GM23248 (cell line): ENCODE results near the gene CKS1B. TPM values are rescaled to one million over a fixed set of nuclear protein-coding genes. Genes with fewer than 3 reads are reported as not detected.
A peak's percentile ranks its signal among the peaks of the same experiment; 100 is the strongest.

Experiments
- DNase-seq: peaks from one replicate; pipeline ENCODE4 v3.0.0-alpha.2; 2015
- H2AFZ ChIP-seq: fragments of 200-600 bp; sonication (generic); 2 replicates; pipeline ENCODE4 v1.6.1; 2016; ENCODE audit warnings: antibody characterized with exemption
- H3F3A ChIP-seq: fragments of 200-600 bp; sonication (generic); 2 replicates; pipeline ENCODE4 v1.6.1; 2016; ENCODE audit warnings: mild to moderate bottlenecking, antibody characterized with exemption, mixed run types; ENCODE audit not compliant: insufficient read depth
- H3K27ac ChIP-seq: fragments of 200-600 bp; sonication (generic); 2 replicates; pipeline ENCODE4 v1.5.1; 2016; ENCODE audit warnings: mild to moderate bottlenecking
- H3K27me3 ChIP-seq: fragments of 200-600 bp; sonication (generic); replicated peaks from 2 replicates; pipeline ENCODE4 v1.6.1; 2016; ENCODE audit warnings: mild to moderate bottlenecking; ENCODE audit not compliant: insufficient read depth
- H3K36me3 ChIP-seq: fragments of 200-600 bp; sonication (generic); 2 replicates; pipeline ENCODE4 v1.6.1; 2016; ENCODE audit warnings: low read depth, mild to moderate bottlenecking
- H3K4me1 ChIP-seq: fragments of 200-600 bp; sonication (generic); 2 replicates; pipeline ENCODE4 v1.6.1; 2016; ENCODE audit warnings: mild to moderate bottlenecking; ENCODE audit not compliant: insufficient read depth
- H3K4me2 ChIP-seq: fragments of 200-600 bp; sonication (generic); one replicate; pipeline ENCODE4 v1.6.1; 2016; ENCODE audit warnings: mild to moderate bottlenecking; ENCODE audit not compliant: unreplicated experiment
- H3K4me3 ChIP-seq: fragments of 200-600 bp; sonication (generic); 2 replicates; pipeline ENCODE4 v1.5.1; 2016; ENCODE audit warnings: mild to moderate bottlenecking
- H3K79me2 ChIP-seq: fragments of 200-600 bp; sonication (generic); 2 replicates; pipeline ENCODE4 v1.6.1; 2016; ENCODE audit warnings: mild to moderate bottlenecking; ENCODE audit not compliant: insufficient read depth
- H3K9ac ChIP-seq: fragments of 200-600 bp; sonication (generic); 2 replicates; pipeline ENCODE4 v1.6.1; 2016; ENCODE audit warnings: mild to moderate bottlenecking
- H3K9me2 ChIP-seq: fragments of 200-600 bp; sonication (generic); 2 replicates; pipeline ENCODE4 v1.6.1; 2016; ENCODE audit warnings: mixed run types, mild to moderate bottlenecking, moderate library complexity; ENCODE audit not compliant: insufficient read depth
- H3K9me3 ChIP-seq: fragments of 200-600 bp; sonication (generic); one replicate; pipeline ENCODE4 v1.6.1; 2017; ENCODE audit warnings: low read depth
- H4K20me1 ChIP-seq: fragments of 200-600 bp; sonication (generic); 2 replicates; pipeline ENCODE4 v1.6.0; 2016; ENCODE audit not compliant: insufficient read depth
- EZH2 ChIP-seq: fragments of 200-600 bp; sonication (generic); IDR thresholded peaks from 2 replicates; pipeline ENCODE4 v1.6.1; 2018; ENCODE audit warnings: antibody characterized with exemption, mild to moderate bottlenecking; ENCODE audit not compliant: insufficient read depth, poor library complexity, severe bottlenecking
- EZH2phosphoT487 ChIP-seq: fragments of 200-600 bp; sonication (generic); IDR thresholded peaks from 2 replicates; pipeline ENCODE4 v1.6.1; 2018; ENCODE audit warnings: antibody characterized with exemption, moderate library complexity, mild to moderate bottlenecking, low read depth; ENCODE audit not compliant: insufficient read depth
- WGBS, 2 experiments: methylation state at CpG; one replicate each; pipeline ENCODE4 v1.1.6; 2015 to 2017; ENCODE audit warnings: low lambda C conversion rate in 2 of 2, low coverage in 1 of 2; ENCODE audit errors: missing lambda C conversion rate in 2 of 2; 5-methylcytosine and 5-hydroxymethylcytosine counted together
- in situ Hi-C: fragments of 300-500 bp; cut with MboI; formaldehyde crosslinking; loops from 2 replicates; pipeline ENCODE4 v1.15.0; 2020
- polyA plus RNA-seq: library from polyadenylated mRNA; unstranded; fragments of >200 nt; fragmentation: Nextera tagmentation; extraction: Ambion mirVana; gene quantifications from 2 replicates; pipeline ENCODE4 v1.2.1, GENCODE V29; 2016
- total RNA-seq: library from RNA; depleted of rRNA; stranded (reverse); fragments of >200 nt; shearing (Covaris generic); gene quantifications from 2 replicates; pipeline ENCODE4 v1.2.3, GENCODE V29; 2014

Gene CKS1B
- total and polyA plus RNA-seq, 2 experiments from 2014 or later = 45.6 to 119 TPM

- Histone ChIP-seq H3K27ac (no peak overlapping the region), H4K20me1 (no peaks in the 10 kb centered on the region), H3K4me1 (peaks cover 10% of the 10 kb centered on the region), H3K4me2 (no peak overlapping the region), H3K27me3 (no peaks in the 10 kb centered on the region), H3F3A (peaks cover 5% of the 10 kb centered on the region; the same call in 1 of the 2 replicates), H3K36me3 (no peaks in the 10 kb centered on the region), H3K79me2 (no peaks in the 10 kb centered on the region), H3K4me3 (no peak overlapping the region), H3K9me2 (no peaks in the 10 kb centered on the region), H3K9ac (no peak overlapping the region), H2AFZ (no peak overlapping the region), H3K9me3 (no peaks in the 10 kb centered on the region)
- 92 to 96% methylated on average over 15 of the region's 15 CpGs for WGBS, 2 experiments
- in situ Hi-C loops = no loop called here
- TF ChIP-seq EZH2phosphoT487 = no peak
- no peak for TF ChIP-seq EZH2
- no peak for DNase-seq
Observed at GRCh38 chr1:154996966-154997701, 22.7 kb downstream of the CKS1B start.

- Histone ChIP-seq H3K4me3 (no peak overlapping the region), H2AFZ (no peak overlapping the region), H4K20me1 (no peaks in the 10 kb centered on the region), H3K4me1 (peaks cover 10% of the 10 kb centered on the region), H3K79me2 (peaks cover 6% of the 10 kb centered on the region), H3K27ac (no peak overlapping the region), H3K4me2 (no peak overlapping the region), H3K36me3 (no peaks in the 10 kb centered on the region), H3K27me3 (no peaks in the 10 kb centered on the region), H3K9me2 (no peaks in the 10 kb centered on the region), H3K9me3 (no peaks in the 10 kb centered on the region), H3K9ac (no peak overlapping the region), H3F3A (peaks cover 5% of the 10 kb centered on the region; the same call in 1 of the 2 replicates)
- TF ChIP-seq EZH2 (no peak), EZH2phosphoT487 (no peak)
- 75 to 79% methylated on average over 15 to 16 of the region's 16 CpGs for WGBS, 2 experiments
- in situ Hi-C loops = no loop called here
- no peak for DNase-seq
Observed at GRCh38 chr1:154998201-154998780, 23.8 kb downstream of the CKS1B start.

- H4K20me1 ChIP-seq = no peaks in the 10 kb centered on the region
- peaks cover 5% of the 10 kb centered on the region; the same call in 1 of the 2 replicates for H3F3A ChIP-seq
- WGBS, 2 experiments = 12 to 15% methylated on average over 34 to 38 of the region's 40 CpGs
- H3K79me2 ChIP-seq = peaks cover 13% of the 10 kb centered on the region
- no peaks in the 10 kb centered on the region for H3K27me3 ChIP-seq
- H2AFZ ChIP-seq = peak overlapping the region; percentile 76
- H3K36me3 ChIP-seq = no peaks in the 10 kb centered on the region
- peak overlapping the region; percentile 63 for H3K4me3 ChIP-seq
- peak overlapping the region; percentile 79 for H3K4me2 ChIP-seq
- peak; percentile 81 for DNase-seq
- no peak overlapping the region; the same call in 1 of the 2 replicates for H3K27ac ChIP-seq
- H3K9ac ChIP-seq = peak overlapping the region; percentile 43
- H3K9me2 ChIP-seq = no peaks in the 10 kb centered on the region
- peaks cover 10% of the 10 kb centered on the region for H3K4me1 ChIP-seq
- H3K9me3 ChIP-seq = no peaks in the 10 kb centered on the region
- TF ChIP-seq EZH2phosphoT487 = no peak
- TF ChIP-seq EZH2 = no peak
- in situ Hi-C loops = no loop called here
Observed at GRCh38 chr1:154998818-154999570, 24.5 kb downstream of the CKS1B start.
